Sigmoid colon (tissue), 4 donors: ENCODE measurements around the gene OLFM2.

Experiments
- EP300 ChIP-seq, 4 donors: sonication (generic); formaldehyde crosslinking; IDR thresholded peaks; one replicate each; pipeline ENCODE4 v1.6.1; 2017; ENCODE audit warnings: antibody characterized with exemption in 4 of 4
- POLR2A ChIP-seq, 2 donors: fragments of 450-650 bp; IDR thresholded peaks; one replicate each; pipeline ENCODE4 v1.6.1; 2016; ENCODE audit warnings: antibody characterized with exemption in 2 of 2, mild to moderate bottlenecking in 2 of 2, moderate library complexity in 2 of 2
- POLR2AphosphoS5 ChIP-seq, 4 donors: sonication (generic); formaldehyde crosslinking; IDR thresholded peaks; one replicate each; pipeline ENCODE4 v1.6.1; 2017; ENCODE audit warnings: antibody characterized with exemption in 4 of 4
- TF ChIP-seq, protein P1 (sequence below), 4 experiments: fragments of 450-650 bp in 3 of 4; fragments of 200-600 bp in 1 of 4; IDR thresholded peaks; one replicate each; pipeline ENCODE4 v1.5.1; 2016 to 2019; ENCODE audit warnings: antibody characterized with exemption in 4 of 4, mild to moderate bottlenecking in 3 of 4, moderate library complexity in 2 of 4

DNA sequence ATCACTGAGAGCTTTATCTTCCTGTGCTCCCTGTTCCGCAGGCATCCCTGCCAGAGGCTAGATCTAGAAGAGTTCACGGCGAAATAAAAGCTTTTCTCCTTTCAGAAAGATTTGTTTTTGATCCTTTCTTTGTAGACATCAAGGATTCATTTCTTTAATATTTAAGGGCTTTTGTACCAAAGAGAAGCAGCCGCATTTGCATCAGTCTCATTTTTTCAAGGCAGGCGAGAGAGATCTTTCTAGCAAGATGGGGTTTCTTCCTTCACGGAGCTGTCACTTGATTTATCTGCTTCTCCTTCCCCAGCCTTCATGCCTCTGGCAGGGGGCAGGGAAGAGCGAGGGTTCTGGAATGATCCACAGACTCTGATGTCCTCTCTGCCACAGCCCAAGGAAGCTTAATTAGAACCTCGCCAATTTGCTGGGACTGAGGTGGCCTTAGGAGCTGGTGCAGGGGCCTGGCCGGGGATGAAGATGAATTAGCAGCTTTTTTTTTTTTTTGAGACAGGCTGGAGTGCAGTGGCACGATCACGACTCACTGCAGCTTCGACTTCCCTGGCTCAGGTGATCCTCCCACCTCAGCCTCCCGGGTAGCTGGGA is 61.2 kb downstream of the OLFM2 start:
- TF ChIP-seq POLR2A (IDR thresholded peaks at IDR 0.05) = no peak
- TF ChIP-seq, protein P1, sequence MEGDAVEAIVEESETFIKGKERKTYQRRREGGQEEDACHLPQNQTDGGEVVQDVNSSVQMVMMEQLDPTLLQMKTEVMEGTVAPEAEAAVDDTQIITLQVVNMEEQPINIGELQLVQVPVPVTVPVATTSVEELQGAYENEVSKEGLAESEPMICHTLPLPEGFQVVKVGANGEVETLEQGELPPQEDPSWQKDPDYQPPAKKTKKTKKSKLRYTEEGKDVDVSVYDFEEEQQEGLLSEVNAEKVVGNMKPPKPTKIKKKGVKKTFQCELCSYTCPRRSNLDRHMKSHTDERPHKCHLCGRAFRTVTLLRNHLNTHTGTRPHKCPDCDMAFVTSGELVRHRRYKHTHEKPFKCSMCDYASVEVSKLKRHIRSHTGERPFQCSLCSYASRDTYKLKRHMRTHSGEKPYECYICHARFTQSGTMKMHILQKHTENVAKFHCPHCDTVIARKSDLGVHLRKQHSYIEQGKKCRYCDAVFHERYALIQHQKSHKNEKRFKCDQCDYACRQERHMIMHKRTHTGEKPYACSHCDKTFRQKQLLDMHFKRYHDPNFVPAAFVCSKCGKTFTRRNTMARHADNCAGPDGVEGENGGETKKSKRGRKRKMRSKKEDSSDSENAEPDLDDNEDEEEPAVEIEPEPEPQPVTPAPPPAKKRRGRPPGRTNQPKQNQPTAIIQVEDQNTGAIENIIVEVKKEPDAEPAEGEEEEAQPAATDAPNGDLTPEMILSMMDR (IDR thresholded peaks at IDR 0.05) = no peak
- TF ChIP-seq EP300 (IDR thresholded peaks at IDR 0.05) = no peak
- TF ChIP-seq POLR2AphosphoS5 (IDR thresholded peaks at IDR 0.05) = no peak
